ENCODE measurements around the gene CPA1.

The CPA1 gene

GRCh38 chr7:130359276-130359857 lies 20.9 kb upstream of the CPA1 start:
- no peaks in the 10 kb centered on the region for H3K36me3 ChIP-seq (ENCODE audit: control insufficient read depth, insufficient read depth, low read length)
- no peak overlapping the region for H3K9ac ChIP-seq (ENCODE audit: low read length)
- no peaks in the 10 kb centered on the region for H3K27me3 ChIP-seq (ENCODE audit: control insufficient read depth, insufficient read depth, low read length)
- no peaks in the 10 kb centered on the region for H3K9me3 ChIP-seq (ENCODE audit: control insufficient read depth, low read length)
- H3K4me1 ChIP-seq (ENCODE audit: control insufficient read depth, insufficient read depth, low read length): no peaks in the 10 kb centered on the region
- H3K4me3 ChIP-seq (ENCODE audit: low read length): no peak overlapping the region

- no peaks in the 10 kb centered on the region for H3K4me1 ChIP-seq (ENCODE audit: control insufficient read depth, insufficient read depth, low read length)
Measured at GRCh38 chr7:130360518-130360917, 19.8 kb upstream of the CPA1 start.

GRCh38 chr7:130361681-130362080 lies 18.6 kb upstream of the CPA1 start:
- Histone ChIP-seq H3K27me3 (ENCODE audit: control insufficient read depth, insufficient read depth, low read length) (no peaks in the 10 kb centered on the region), H3K4me3 (ENCODE audit: low read length) (no peak overlapping the region), H3K36me3 (ENCODE audit: control insufficient read depth, insufficient read depth, low read length) (no peaks in the 10 kb centered on the region), H3K9me3 (ENCODE audit: control insufficient read depth, low read length) (no peaks in the 10 kb centered on the region), H3K9ac (ENCODE audit: low read length) (no peak overlapping the region), H3K4me1 (ENCODE audit: control insufficient read depth, insufficient read depth, low read length) (no peaks in the 10 kb centered on the region)

More at GRCh38 chr7:130360518-130360917, 19.8 kb upstream of the CPA1 start:
- H3K27me3 ChIP-seq (ENCODE audit: control insufficient read depth, insufficient read depth, low read length): no peaks in the 10 kb centered on the region
- H3K4me3 ChIP-seq (ENCODE audit: low read length): no peak overlapping the region
- no peak overlapping the region for H3K9ac ChIP-seq (ENCODE audit: low read length)
- H3K9me3 ChIP-seq (ENCODE audit: control insufficient read depth, low read length): no peaks in the 10 kb centered on the region
- no peaks in the 10 kb centered on the region for H3K36me3 ChIP-seq (ENCODE audit: control insufficient read depth, insufficient read depth, low read length)

- Histone ChIP-seq H3K4me3 (ENCODE audit: low read length) (no peak overlapping the region), H3K36me3 (ENCODE audit: control insufficient read depth, insufficient read depth, low read length) (no peaks in the 10 kb centered on the region), H3K9me3 (ENCODE audit: control insufficient read depth, low read length) (no peaks in the 10 kb centered on the region), H3K4me1 (ENCODE audit: control insufficient read depth, insufficient read depth, low read length) (no peaks in the 10 kb centered on the region), H3K27me3 (ENCODE audit: control insufficient read depth, insufficient read depth, low read length) (no peaks in the 10 kb centered on the region), H3K9ac (ENCODE audit: low read length) (no peak overlapping the region)
Measured at GRCh38 chr7:130362251-130362816, 18.0 kb upstream of the CPA1 start.

GRCh38 chr7:130363026-130363847 lies 17.1 kb upstream of the CPA1 start:
- Histone ChIP-seq H3K36me3 (ENCODE audit: control insufficient read depth, insufficient read depth, low read length) (no peaks in the 10 kb centered on the region), H3K4me3 (ENCODE audit: low read length) (no peak overlapping the region), H3K9ac (ENCODE audit: low read length) (no peak overlapping the region), H3K9me3 (ENCODE audit: control insufficient read depth, low read length) (no peaks in the 10 kb centered on the region), H3K27me3 (ENCODE audit: control insufficient read depth, insufficient read depth, low read length) (no peaks in the 10 kb centered on the region), H3K4me1 (ENCODE audit: control insufficient read depth, insufficient read depth, low read length) (no peaks in the 10 kb centered on the region)

GRCh38 chr7:130364451-130364850 lies 15.8 kb upstream of the CPA1 start:
- H3K9me3 ChIP-seq (ENCODE audit: control insufficient read depth, low read length): no peaks in the 10 kb centered on the region
- H3K4me1 ChIP-seq (ENCODE audit: control insufficient read depth, insufficient read depth, low read length): peaks cover 5% of the 10 kb centered on the region
- H3K4me3 ChIP-seq (ENCODE audit: low read length): no peak overlapping the region
- no peak overlapping the region for H3K9ac ChIP-seq (ENCODE audit: low read length)
- H3K36me3 ChIP-seq (ENCODE audit: control insufficient read depth, insufficient read depth, low read length): no peaks in the 10 kb centered on the region
- H3K27me3 ChIP-seq (ENCODE audit: control insufficient read depth, insufficient read depth, low read length): no peaks in the 10 kb centered on the region

GRCh38 chr7:130365088-130365487 lies 15.2 kb upstream of the CPA1 start:
- H3K27me3 ChIP-seq (ENCODE audit: control insufficient read depth, insufficient read depth, low read length): no peaks in the 10 kb centered on the region
- H3K9ac ChIP-seq (ENCODE audit: low read length): no peak overlapping the region
- H3K4me3 ChIP-seq (ENCODE audit: low read length): no peak overlapping the region
- peaks cover 11% of the 10 kb centered on the region for H3K4me1 ChIP-seq (ENCODE audit: control insufficient read depth, insufficient read depth, low read length)
- H3K9me3 ChIP-seq (ENCODE audit: control insufficient read depth, low read length): no peaks in the 10 kb centered on the region
- H3K36me3 ChIP-seq (ENCODE audit: control insufficient read depth, insufficient read depth, low read length): no peaks in the 10 kb centered on the region

GRCh38 chr7:130365511-130366441 lies 14.5 kb upstream of the CPA1 start:
- Histone ChIP-seq H3K27me3 (ENCODE audit: control insufficient read depth, insufficient read depth, low read length) (no peaks in the 10 kb centered on the region), H3K9me3 (ENCODE audit: control insufficient read depth, low read length) (no peaks in the 10 kb centered on the region), H3K4me3 (ENCODE audit: low read length) (no peak overlapping the region), H3K9ac (ENCODE audit: low read length) (no peak overlapping the region), H3K4me1 (ENCODE audit: control insufficient read depth, insufficient read depth, low read length) (peaks cover 12% of the 10 kb centered on the region), H3K36me3 (ENCODE audit: control insufficient read depth, insufficient read depth, low read length) (no peaks in the 10 kb centered on the region)

GRCh38 chr7:130366564-130366963 lies 13.7 kb upstream of the CPA1 start:
- no peaks in the 10 kb centered on the region for H3K9me3 ChIP-seq (ENCODE audit: control insufficient read depth, low read length)
- no peak overlapping the region for H3K9ac ChIP-seq (ENCODE audit: low read length)
- H3K36me3 ChIP-seq (ENCODE audit: control insufficient read depth, insufficient read depth, low read length): no peaks in the 10 kb centered on the region
- H3K4me3 ChIP-seq (ENCODE audit: low read length): no peak overlapping the region
- peaks cover 12% of the 10 kb centered on the region for H3K4me1 ChIP-seq (ENCODE audit: control insufficient read depth, insufficient read depth, low read length)
- H3K27me3 ChIP-seq (ENCODE audit: control insufficient read depth, insufficient read depth, low read length): no peaks in the 10 kb centered on the region

GRCh38 chr7:130367088-130367755 lies 13.1 kb upstream of the CPA1 start:
- Histone ChIP-seq H3K9ac (ENCODE audit: low read length) (no peak overlapping the region), H3K4me1 (ENCODE audit: control insufficient read depth, insufficient read depth, low read length) (peaks cover 12% of the 10 kb centered on the region), H3K27me3 (ENCODE audit: control insufficient read depth, insufficient read depth, low read length) (no peaks in the 10 kb centered on the region), H3K36me3 (ENCODE audit: control insufficient read depth, insufficient read depth, low read length) (no peaks in the 10 kb centered on the region), H3K4me3 (ENCODE audit: low read length) (no peak overlapping the region), H3K9me3 (ENCODE audit: control insufficient read depth, low read length) (no peaks in the 10 kb centered on the region)

Measured in mucosa of stomach (tissue), 1 donor.